GM21360 (cell line): Measurements from ENCODE around the gene PGAP6.
"Not testable (repeated sequence)": the region's sequence is repeated elsewhere in the genome, so short reads cannot be mapped to it uniquely, and the experiment has no call there.

Source experiments
- ATAC-seq: cut with Tn5 transposase; IDR thresholded peaks from one replicate; pipeline ENCODE4 v1.9.1; 2021; ENCODE audit warnings: mild to moderate bottlenecking, moderate library complexity; ENCODE audit not compliant: unreplicated experiment

The PGAP6 gene

DNA sequence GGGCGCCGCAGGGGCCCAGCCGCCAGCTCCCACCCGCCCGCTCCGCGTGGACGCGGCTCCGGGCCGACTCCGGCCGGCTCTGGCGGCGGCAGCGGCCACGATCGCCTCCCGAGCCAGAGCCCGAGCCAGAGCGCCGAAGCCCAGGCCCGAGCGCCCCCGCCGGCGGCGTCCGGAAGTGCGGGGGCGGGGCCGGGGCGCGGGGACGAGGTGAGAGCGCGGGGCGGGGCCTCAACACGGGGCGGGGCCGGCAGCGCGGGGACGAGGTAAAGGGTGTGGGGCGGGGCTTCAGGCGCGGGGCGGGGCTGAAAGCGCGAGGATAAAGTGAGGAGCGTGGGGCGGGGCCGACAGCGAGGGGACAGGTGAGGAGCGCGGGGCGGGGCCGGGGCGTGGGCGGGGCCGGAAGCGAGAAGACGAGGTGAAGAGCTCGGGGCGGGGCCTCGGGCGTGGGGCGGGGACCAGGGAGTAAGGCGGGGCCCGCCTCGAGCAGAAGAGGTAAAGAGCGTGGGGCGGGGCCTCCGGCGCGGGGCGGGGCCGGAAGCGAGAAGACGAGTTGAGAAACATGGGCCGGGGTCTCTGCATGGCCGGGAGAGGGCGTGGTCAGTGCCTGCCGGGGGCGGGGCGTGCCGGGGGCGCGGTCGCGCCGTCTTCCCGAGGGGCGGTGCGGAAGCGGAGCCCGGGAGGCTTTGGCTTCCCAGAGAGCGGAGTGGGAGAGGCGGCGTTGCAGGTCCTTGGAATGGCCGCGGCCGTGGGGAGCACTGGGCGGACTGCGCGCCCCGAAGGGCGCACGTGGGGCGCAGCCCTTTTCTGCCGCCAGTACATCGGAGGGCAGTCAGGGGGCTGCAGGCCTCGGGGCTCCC is 29.0 kb downstream of the PGAP6 start, which contains the start of gene AXIN1:
TSS of gene AXIN1 (minus strand) at position 177 of the 857 bp plus-strand sequence. CDS start 5,698 bp downstream, outside the sequence.
- peak; percentile 69 for ATAC-seq

DNA sequence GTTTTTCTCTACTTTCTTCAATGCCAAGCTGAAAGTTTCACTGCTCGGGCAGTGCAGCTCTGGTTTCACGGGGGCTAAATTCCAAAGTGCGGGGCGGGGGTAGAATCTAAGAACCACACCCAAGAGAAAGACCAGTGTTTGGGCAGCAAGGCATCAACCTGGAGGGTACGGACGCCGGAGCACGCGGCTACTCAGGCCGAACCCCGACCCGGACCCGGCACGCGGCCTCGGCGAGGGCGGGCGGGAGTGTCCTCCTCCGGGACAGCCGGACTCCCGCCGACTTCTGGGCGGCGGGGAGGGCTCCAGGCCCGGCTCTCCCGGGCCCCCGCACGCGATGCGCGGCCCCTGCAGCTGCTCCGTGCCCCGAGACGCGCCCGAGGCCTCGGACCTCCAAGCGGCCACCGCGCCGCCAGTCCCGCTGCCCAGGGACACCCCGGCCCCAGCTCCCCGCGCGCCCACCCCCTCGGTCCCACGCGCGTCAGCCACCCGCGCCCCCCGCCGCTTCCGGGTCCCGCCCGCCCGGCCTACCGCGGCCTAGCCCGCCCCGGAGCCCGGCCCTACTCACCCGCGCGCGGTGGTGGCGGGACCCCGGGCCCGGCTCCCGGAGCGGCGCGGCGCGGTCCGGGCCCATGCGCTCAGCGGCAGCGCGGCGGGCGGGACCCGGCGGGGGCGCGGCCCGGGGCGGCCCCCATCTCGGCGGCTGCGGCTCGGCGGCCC is 29.8 kb downstream of the PGAP6 start:
- peak; percentile 35 for ATAC-seq

DNA sequence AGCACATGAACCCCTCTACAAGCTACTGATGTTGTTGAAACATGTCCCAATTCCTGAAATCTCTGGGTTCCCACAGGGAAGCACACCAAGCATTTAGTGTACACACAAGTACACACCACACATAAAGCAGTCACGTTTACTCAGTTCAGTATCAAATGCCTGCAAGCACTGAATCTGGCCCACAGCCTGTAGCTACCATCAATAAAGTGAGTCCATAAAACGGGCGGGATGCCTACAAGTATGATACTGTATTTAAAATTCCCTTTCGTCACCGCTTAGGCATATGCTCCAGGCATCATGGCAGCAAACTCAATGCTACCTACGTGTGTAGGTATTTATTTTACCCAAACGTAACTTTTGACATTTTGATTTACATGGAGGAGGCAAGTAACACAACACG is 31.6 kb downstream of the PGAP6 start:
- no peak for ATAC-seq

DNA sequence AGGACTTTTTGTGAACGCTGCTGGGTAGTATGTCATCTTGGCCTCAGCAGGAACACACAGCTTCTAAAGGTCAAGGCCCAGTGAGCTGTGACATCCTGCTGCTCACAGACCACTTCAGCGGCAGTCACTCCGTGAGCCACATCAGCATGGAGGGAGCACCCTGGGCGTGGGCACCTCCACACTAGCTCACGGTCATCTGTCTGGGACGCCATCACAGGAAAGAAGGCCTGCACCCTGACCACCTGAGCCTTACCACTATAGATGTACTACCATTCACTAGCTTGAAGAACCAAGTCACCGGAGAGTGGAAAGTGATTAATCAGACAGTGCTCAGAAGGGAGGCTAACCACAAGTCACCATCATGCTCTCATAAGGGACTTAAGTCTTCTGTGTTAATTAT is 32.6 kb downstream of the PGAP6 start:
- no peak for ATAC-seq

DNA sequence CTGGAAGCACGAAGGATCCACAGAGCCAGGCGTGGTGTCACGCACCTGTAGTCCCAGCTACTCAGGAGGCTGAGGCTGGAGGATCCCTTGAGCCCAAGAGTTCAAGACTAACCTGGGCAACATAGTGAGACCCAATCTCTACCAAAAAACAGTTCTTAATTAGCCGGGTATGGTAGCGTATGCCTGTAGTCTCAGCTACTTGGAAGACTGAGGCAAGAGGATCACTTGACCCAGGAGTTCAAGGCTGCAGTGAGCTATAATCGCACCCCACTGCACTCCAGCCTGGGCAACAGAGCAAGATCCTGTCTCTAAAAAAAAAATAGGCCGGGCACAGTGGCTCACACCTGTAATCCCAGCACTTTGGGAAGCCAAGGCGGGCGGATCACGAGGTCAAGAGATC is 33.3 kb downstream of the PGAP6 start:
- not testable (repeated sequence) for ATAC-seq

DNA sequence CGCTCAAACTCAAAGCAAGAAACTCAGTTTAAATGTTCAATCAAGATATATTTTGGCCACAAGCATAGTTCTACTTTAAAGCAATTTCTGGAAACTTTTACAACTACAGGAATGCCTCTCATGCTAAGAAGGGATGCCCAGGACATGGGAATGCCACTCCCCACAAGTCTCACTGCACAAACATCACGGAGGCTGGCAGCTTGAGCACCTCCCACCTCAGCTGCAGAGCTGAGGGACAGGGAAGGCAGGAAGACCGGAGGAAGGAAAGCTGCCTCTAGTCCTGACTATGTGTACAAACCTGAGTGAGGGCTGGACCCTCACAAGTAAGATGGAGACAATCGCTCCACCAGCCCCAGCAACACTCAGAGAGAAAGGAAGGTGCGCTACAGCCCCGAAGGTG is 34.6 kb downstream of the PGAP6 start:
- no peak for ATAC-seq

DNA sequence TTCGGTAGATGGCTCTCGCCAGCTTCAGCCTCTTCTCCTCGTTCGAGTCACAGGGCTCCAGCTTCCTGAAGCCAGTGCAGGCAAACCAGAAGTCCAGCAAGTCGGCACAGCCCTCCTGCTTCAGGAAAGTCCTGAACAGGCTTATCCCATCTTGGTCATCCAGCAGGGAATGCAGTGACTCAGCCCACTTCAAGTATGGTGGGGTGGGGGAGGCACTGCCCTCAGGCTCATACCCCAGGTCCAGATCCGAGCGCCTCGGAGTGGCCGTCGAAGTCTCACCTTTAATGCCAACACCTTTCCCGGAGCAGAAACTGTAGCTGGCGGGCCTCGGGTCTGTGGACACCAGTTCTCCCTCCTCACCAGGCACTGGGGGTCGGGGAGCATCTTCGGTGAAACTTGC is 35.2 kb downstream of the PGAP6 start:
- ATAC-seq = no peak

DNA sequence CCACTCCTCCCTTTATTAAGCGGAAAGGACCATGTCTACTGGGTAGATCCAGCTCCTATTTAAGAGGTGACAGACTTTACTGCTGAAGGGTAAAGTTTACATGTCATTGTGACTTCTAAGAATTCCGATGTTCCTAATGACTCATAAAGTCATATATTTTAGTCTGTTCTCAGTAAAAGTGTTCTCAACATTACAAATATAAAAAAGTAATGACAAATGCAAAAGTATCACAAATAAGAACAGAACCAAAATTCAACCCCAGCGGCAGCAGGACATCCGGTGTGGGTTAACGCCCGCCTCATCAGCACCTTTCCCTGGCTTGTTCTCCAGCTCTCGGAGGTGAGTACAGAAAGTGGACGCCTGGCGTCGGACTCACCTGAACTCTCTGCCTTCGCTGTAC is 36.0 kb downstream of the PGAP6 start:
- ATAC-seq = no peak

DNA sequence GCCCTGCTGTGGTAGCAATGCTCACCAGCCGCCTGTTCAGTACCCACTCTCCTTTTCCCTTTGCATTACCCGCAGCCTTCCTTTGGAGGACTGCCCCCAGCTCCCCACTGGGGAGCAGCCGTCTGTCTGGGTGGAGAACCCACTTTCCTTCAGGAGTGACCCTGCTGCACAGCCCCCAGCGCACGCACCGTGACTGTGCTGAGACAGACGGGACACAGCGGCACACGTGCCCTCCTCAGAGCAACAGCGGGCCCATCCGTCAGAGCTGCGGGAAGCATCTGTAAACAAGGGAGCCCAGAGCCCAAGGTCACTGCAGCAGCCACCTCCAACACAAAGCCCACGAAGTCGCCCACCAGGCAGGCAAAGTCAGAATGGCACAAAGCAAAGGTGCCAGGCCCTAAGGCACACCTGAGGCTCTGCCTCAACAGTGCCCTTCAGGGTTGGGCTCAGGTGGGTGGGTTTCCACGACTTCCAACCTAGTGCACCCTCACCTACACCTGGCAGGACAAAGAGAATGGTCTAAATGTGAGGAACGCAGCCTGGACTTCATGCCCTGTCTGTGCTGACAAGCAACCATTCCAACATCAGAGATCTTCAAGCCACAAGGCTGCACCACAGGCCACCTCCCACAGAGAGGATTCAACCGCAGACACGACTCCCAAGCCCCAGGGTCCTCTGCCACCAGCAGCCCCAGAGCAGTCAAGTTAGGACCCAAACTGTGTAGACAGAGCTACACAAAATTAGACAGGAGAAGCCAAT is 39.1 kb downstream of the PGAP6 start:
- ATAC-seq = no peak

DNA sequence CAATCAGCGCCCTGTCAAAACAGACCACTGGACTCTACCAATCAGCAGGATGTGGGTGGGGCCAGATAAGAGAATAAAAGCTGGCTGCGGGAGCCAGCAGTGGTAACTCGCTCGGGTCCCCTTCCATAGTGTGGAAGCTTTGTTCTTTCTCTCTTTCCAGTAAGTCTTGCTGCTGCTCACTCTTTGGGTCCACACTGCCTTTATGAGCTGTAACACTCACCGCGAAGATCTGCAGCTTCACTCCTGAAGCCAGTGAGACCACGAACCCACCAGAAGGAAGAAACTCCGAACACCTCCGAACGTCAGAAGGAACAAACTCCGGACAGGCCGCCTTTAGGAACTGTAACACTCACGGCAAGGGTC is 39.8 kb downstream of the PGAP6 start:
- ATAC-seq = not testable (repeated sequence)

DNA sequence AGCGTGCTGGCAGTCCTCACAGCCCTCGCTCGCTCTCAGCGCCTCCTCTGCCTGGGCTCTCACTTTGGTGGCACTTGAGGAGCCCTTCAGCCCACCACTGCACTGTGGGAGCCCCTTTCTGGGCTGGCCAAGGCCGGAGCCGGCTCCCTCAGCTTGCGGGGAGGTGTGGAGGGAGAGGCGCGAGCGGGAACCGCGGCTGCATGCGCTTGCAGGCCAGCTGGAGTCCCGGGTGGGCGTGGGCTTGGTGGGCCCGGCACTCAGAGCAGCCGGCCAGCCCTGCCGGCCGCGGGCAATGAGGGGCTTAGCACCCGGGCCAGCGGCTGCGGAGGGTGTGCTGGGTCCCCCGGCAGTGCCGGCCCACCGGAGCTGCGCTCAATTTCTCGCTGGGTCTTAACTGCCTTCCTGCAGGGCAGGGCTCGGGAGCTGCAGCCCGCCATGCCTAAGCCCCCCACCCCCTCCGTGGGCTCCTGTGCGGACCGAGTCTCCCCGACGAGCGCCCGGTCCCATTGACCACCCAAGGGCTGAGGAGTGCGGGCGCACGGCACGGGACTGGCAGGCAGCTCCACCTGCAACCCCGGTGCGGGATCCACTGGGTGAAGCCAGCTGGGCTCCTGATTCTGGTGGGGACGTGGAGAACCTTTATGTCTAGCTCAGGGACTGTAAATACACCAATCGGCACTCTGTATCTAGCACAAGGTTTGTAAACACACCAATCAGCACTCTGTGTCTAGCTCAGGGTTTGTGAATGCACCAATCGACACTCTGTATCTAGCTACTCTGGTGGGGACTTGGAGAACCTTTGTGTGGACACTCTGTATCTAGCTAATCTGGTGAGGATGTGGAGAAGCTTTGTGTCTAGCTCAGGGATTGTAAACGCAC is 40.4 kb downstream of the PGAP6 start:
- not testable (repeated sequence) for ATAC-seq

DNA sequence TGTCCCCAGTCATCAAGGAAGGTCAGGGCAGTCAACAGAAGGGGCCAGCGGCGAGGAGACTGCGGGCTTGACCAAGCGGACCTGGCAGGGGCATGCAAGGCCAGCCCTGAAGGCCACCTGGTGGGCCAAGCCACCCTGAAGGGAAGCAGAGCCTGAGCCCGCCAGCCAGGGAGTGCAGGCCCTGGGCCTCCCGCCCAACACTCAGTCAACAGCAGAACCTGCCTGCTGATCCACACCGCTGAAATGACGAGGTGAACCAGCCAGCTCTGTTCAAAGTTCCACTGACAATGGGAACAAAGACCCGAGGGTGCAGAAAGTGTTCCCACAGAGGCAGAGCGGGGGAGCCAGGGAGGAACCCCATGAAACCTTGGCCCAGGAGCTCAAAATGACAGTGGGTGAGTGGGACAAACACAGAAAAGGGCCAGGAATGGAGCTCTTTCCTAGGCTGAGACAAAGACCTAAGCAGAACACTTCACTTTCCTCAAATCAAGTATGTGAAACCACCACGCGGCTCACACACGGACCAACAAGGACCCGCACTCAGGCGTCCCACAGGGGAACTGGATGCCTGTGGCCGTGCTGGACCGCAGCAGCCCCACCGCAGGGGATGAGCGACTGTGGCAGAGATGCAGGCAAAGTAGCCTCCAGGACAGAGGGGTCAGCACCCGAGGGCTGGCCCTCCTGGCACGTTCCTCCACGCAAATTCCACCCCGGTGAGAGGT is 41.2 kb downstream of the PGAP6 start:
- ATAC-seq = no peak

DNA sequence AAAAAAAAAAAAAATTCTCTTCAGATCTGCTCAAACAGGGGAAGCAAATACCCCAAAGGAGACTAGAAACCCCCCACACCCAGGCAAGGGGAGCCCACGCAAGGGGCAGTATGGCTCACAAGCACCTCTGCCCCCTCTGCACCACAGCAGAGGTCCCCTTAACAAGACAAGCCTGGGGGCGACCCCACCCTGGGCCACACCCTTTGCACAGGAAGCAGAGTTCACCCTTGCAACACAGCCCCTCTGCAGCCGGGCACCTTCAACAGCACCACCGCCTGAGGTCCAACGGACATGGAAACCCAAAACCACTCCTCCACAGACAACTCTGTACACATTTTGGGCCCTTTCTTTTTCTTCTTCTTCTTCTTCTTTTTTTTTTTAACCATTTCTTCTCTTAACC is 42.1 kb downstream of the PGAP6 start:
- no peak for ATAC-seq

DNA sequence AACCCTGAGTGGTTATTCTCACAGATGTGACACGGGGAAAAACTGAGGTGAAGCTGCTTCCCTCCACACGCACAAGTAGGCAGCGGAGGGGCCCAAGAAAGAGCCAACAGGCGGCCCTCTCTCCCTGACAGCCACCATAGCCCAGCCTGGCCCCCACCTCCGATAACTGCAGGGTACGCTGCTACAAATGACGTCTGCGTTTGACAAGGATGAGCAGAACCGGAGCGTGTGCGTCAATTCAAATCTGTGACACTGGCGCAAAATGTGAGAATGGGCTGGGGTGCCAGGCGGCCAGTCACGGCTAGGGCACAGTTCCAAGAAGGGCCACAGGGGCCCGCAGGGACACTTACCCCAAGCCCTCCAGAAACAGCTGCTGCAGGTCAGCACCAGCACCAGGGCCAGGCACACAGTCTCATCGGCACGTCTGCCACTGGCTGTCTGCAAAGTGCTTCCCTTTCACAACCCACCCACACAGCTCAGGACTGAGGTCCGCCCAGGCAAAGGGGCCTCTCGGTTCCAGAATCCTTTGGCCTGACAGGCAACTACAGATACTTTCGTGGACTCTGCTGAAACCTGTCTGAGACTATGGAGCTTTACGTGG is 43.7 kb downstream of the PGAP6 start:
- ATAC-seq = no peak

DNA sequence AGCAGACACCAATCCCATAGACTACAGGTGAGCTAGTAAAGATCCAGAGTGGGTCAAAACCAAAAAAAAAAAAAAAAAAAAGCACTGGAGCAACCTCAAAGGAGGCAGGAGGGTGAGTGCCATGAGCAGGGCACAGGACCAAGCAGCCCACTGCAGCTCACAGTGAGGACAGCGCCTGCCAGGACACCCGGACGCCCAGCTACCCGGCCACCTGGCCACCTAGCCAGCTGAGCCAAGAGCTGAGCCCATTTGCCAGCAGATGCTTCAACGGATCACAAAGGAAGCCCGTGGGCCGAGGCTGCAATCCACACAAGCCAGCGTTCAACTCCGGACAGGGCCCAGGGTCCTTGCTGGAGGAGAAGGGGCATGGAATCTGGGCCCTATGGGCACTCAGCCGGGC is 44.3 kb downstream of the PGAP6 start:
- no peak for ATAC-seq

DNA sequence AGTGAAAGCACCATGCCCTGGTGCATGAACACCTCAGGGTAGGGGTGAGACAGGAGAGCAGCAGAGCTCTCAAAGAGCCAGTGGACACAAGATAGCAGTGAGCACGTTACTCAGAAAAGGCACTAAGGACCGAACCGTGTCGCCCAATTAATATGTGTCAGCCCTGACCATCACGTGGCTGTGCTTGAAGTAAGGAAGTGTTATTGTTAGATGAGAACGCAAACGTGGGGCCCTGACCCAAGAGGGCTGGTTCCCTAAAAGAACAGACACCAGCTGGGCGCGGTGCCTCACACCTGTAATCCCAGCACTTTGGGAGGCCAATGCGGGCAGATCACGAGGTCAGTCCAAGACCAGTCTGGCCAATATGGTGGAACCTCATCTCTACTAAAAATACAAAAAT is 45.5 kb downstream of the PGAP6 start:
- ATAC-seq = no peak

DNA sequence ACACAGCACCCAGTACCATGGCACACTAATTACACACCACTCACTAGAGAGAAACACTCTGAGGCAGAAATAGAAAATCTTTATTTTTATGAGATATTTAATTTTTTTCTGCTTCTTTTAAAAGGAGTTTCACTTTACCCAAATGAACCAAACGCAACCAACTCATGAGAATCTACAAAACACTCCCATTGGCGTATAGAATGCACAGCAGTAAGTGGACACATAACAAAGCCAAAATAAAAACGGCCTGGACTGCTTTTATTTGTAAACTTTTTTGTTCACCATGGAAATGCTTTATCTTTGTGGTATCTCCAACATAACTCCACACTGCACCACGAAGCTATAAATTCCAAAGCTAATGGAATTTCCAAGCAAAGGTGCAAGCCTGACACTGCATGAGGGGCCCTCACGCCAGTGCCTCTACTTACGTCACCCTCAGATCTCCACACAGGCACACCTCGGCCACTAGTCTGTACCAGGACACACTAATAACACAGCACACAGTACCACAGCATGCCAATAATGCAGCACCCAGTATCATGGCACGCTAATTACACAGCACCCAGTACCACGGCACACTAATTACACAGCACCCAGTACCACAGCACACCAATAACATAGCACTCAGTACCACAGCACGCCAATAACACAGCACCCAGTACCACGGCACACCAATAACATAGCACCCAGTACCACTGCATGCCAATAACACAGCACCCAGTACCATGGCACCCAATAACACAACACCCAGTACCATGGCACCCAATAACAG is 46.7 kb downstream of the PGAP6 start:
- not testable (repeated sequence) for ATAC-seq

DNA sequence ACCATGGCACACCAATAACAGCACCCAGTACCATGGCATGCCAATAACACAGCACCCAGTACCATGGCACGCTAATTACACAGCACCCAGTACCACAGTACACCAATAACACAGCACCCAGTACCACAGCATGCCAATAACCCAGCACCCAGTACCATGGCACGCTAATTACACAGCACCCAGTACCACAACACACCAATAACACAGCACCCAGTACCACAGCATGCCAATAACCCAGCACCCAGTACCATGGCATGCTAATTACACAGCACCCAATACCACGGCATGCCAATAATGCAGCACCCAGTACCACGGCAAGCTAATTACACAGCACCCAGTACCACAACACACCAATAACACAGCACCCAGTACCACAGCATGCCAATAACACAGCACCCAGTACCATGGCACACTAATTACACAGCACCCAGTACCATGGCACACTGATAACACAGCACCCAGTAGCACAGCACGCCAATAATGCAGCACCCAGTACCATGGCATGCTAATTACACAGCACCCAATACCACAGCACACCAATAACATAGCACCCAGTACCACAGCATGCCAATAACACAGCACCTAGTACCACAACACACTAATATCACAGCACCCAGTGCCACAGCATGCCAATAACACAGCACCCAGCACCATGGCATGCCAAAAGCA is 47.5 kb downstream of the PGAP6 start:
- not testable (repeated sequence) for ATAC-seq
